Neural progenitor cell (in vitro differentiated cells): Measurements from ENCODE around the gene STRA6.

Experiments used
- EZH2 ChIP-seq: fragments of 200-600 bp; sonication (generic); IDR thresholded peaks from 2 replicates; pipeline ENCODE4 v1.6.1; 2017; ENCODE audit warnings: antibody characterized with exemption, mild to moderate bottlenecking, moderate library complexity
- TF ChIP-seq, protein P1 (sequence below): fragments of 200-600 bp; sonication (generic); IDR thresholded peaks from 2 replicates; pipeline ENCODE4 v1.5.1; 2017; ENCODE audit warnings: antibody characterized with exemption, mild to moderate bottlenecking

DNA sequence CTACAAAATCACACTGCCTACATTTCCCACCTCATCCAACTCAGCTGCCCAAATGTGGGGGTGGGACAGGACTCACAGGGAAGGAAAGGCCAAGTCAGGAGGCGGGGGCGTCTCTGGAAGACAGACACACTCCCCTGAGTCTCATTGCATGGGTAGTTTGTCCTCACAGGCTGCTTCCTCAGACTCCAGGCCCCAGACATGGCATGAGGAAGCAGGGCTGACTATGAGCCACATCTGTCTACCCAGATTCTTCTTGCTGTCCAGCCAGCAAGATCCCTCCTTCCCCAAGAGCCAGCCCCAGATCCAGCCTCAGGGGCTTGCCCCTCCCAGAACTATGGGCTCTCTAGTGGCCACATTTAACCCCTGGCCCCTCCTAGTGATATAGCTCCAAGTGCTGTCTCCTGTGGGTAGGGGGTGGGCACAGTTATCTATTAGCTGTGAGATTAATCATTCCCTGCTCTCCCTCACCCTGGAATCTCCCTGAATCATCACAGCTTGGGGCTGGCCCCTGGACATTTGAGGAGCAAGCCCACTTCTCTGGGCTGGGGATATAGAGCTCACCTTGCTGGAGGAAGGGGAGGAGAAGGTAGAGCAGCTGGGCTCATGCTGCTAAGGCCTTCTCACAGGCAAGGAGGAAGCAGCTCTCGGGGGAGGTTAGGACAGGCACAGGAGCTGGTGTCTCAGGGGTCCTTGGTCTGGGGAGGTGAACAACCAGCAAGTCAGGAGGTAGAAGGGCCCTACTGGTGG is 31.4 kb upstream of the STRA6 start:
- TF ChIP-seq, protein P1, sequence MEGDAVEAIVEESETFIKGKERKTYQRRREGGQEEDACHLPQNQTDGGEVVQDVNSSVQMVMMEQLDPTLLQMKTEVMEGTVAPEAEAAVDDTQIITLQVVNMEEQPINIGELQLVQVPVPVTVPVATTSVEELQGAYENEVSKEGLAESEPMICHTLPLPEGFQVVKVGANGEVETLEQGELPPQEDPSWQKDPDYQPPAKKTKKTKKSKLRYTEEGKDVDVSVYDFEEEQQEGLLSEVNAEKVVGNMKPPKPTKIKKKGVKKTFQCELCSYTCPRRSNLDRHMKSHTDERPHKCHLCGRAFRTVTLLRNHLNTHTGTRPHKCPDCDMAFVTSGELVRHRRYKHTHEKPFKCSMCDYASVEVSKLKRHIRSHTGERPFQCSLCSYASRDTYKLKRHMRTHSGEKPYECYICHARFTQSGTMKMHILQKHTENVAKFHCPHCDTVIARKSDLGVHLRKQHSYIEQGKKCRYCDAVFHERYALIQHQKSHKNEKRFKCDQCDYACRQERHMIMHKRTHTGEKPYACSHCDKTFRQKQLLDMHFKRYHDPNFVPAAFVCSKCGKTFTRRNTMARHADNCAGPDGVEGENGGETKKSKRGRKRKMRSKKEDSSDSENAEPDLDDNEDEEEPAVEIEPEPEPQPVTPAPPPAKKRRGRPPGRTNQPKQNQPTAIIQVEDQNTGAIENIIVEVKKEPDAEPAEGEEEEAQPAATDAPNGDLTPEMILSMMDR, result no peak
- no peak for TF ChIP-seq EZH2
